Sigmoid colon (tissue), 4 donors: ENCODE data around the gene BANP.
"Not testable (repeated sequence)": the region's sequence is repeated elsewhere in the genome, so short reads cannot be mapped to it uniquely, and the experiment has no call there.

Experiments used
- EP300 ChIP-seq, 4 donors: sonication (generic); formaldehyde crosslinking; IDR thresholded peaks; one replicate each; pipeline ENCODE4 v1.6.1; 2017; ENCODE audit warnings: antibody characterized with exemption in 4 of 4
- POLR2A ChIP-seq, 2 donors: fragments of 450-650 bp; IDR thresholded peaks; one replicate each; pipeline ENCODE4 v1.6.1; 2016; ENCODE audit warnings: antibody characterized with exemption in 2 of 2, mild to moderate bottlenecking in 2 of 2, moderate library complexity in 2 of 2
- POLR2AphosphoS5 ChIP-seq, 4 donors: sonication (generic); formaldehyde crosslinking; IDR thresholded peaks; one replicate each; pipeline ENCODE4 v1.6.1; 2017; ENCODE audit warnings: antibody characterized with exemption in 4 of 4
- TF ChIP-seq, protein P1 (sequence below), 4 experiments: fragments of 450-650 bp in 3 of 4; fragments of 200-600 bp in 1 of 4; IDR thresholded peaks; one replicate each; pipeline ENCODE4 v1.5.1; 2016 to 2019; ENCODE audit warnings: antibody characterized with exemption in 4 of 4, mild to moderate bottlenecking in 3 of 4, moderate library complexity in 2 of 4

DNA sequence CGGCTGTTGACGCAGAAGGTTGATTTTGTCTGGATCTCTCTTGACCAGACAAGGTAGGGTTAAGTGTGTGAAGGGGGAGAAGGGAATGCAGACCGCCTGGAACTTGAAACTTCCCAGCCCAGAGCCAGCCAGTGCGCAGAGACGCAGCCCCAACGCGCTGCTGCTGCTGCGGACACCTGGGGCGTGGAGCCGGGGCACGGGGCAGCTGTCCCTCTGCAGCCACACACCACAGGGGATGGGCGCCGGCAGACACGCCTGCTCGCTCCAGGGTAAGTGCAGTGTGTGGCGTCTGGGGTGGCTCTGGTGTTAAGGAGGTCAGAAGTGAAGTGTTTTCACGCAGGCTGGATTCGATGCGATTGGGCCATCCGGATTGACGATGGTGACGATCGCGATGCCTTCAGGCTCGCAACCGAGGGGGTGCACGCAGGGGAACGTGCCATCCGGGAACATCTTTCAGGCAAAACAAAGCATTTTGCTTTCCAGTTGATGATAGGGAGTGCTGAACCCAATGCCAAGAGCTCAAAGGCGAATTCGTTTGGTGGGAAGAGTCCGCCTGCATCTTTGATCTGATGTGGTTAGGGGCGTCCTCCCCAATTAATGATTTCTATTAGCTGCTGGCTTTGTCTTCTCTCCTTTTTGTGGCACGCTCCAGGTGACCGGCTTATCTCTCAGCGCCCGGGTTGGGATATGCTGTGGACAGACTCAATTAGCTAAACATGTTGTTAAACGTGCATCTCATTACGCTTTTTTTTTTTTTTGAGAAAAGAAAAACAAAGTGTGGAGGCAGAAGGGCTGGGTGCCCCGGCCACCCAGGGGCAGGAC lies 149.8 kb downstream of the BANP start:
- TF ChIP-seq, protein P1, sequence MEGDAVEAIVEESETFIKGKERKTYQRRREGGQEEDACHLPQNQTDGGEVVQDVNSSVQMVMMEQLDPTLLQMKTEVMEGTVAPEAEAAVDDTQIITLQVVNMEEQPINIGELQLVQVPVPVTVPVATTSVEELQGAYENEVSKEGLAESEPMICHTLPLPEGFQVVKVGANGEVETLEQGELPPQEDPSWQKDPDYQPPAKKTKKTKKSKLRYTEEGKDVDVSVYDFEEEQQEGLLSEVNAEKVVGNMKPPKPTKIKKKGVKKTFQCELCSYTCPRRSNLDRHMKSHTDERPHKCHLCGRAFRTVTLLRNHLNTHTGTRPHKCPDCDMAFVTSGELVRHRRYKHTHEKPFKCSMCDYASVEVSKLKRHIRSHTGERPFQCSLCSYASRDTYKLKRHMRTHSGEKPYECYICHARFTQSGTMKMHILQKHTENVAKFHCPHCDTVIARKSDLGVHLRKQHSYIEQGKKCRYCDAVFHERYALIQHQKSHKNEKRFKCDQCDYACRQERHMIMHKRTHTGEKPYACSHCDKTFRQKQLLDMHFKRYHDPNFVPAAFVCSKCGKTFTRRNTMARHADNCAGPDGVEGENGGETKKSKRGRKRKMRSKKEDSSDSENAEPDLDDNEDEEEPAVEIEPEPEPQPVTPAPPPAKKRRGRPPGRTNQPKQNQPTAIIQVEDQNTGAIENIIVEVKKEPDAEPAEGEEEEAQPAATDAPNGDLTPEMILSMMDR (IDR thresholded peaks at IDR 0.05), result not testable (repeated sequence)
- not testable (repeated sequence) for TF ChIP-seq POLR2A, EP300, POLR2AphosphoS5 (IDR thresholded peaks at IDR 0.05)
